OCI-LY7 (cell line): Measurements from ENCODE around the gene CCDC3. TPM values are rescaled to one million over a fixed set of nuclear protein-coding genes. Genes with fewer than 3 reads are reported as not detected.

ENCODE experiments used
- BruUV-seq: library from RNA; stranded (reverse); fragments of 400-500 nt; replicated peaks from 2 replicates; lab custom pipeline; 2021; lab: Mats Ljungman, UMichigan
- CTCF ChIA-PET: fragments of 300-600 bp; sonication (Branson Sonifier 250); formaldehyde crosslinking; loops from one replicate; lab custom pipeline; 2022; ENCODE audit warnings: antibody characterized with exemption; ENCODE audit not compliant: unreplicated experiment; lab: Charles Lee
- POLR2A ChIA-PET: fragments of 300-600 bp; sonication (Branson Sonifier 250); formaldehyde crosslinking; loops from one replicate; lab custom pipeline; 2022; ENCODE audit warnings: antibody characterized with exemption; lab: Charles Lee
- DNase-seq: peaks from one replicate; pipeline ENCODE4 v3.0.0-alpha.2; 2015; ENCODE audit warnings: low spot score
- H2AFZ ChIP-seq: fragments of 200-600 bp; sonication (generic), shearing (Covaris generic); 2 replicates; pipeline ENCODE4 v1.6.1; 2014; ENCODE audit warnings: mild to moderate bottlenecking, antibody characterized with exemption, low read length, moderate library complexity
- H3K27ac ChIP-seq: fragments of 200-600 bp; sonication (generic); 2 replicates; pipeline ENCODE4 v1.5.1; 2014; ENCODE audit warnings: mixed run types, low read depth, mild to moderate bottlenecking, moderate library complexity, low read length, inconsistent platforms; ENCODE audit not compliant: poor library complexity, severe bottlenecking
- H3K36me3 ChIP-seq: fragments of 200-600 bp; sonication (generic); 2 replicates; pipeline ENCODE4 v1.6.1; 2014; ENCODE audit warnings: mild to moderate bottlenecking, antibody characterized with exemption, low read length, moderate library complexity, mixed read lengths; ENCODE audit not compliant: insufficient read depth
- H3K4me1 ChIP-seq: fragments of 200-600 bp; sonication (generic); 2 replicates; pipeline ENCODE4 v1.5.1; 2014; ENCODE audit warnings: mild to moderate bottlenecking, low read length; ENCODE audit not compliant: insufficient read depth, poor library complexity, severe bottlenecking
- H3K4me2 ChIP-seq: fragments of 200-600 bp; sonication (generic); 2 replicates; pipeline ENCODE4 v1.6.1; 2014; ENCODE audit warnings: mild to moderate bottlenecking, low read length
- H3K4me3 ChIP-seq: fragments of 200-600 bp; sonication (generic); 2 replicates; pipeline ENCODE4 v1.5.1; 2014; ENCODE audit warnings: mild to moderate bottlenecking, low read depth, low read length; ENCODE audit not compliant: poor library complexity, severe bottlenecking
- H3K79me2 ChIP-seq: fragments of 200-600 bp; sonication (generic); 2 replicates; pipeline ENCODE4 v1.6.1; 2016; ENCODE audit warnings: low read depth, mild to moderate bottlenecking, low read length, moderate library complexity, mixed read lengths; ENCODE audit not compliant: insufficient read depth
- H3K9me2 ChIP-seq: fragments of 200-600 bp; sonication (generic); 2 replicates; pipeline ENCODE4 v1.6.1; 2016; ENCODE audit warnings: mild to moderate bottlenecking, low read length, mixed read lengths; ENCODE audit not compliant: insufficient read depth
- H3K9me3 ChIP-seq: fragments of 200-600 bp; sonication (generic); 2 replicates; pipeline ENCODE4 v1.6.1; 2014; ENCODE audit warnings: mild to moderate bottlenecking, mixed run types, low read length, mixed read lengths
- H4K20me1 ChIP-seq: fragments of 200-600 bp; sonication (generic); 2 replicates; pipeline ENCODE4 v1.6.1; 2014; ENCODE audit warnings: mild to moderate bottlenecking, antibody characterized with exemption, low read length, moderate library complexity, mixed read lengths; ENCODE audit not compliant: insufficient read depth
- CTCF ChIP-seq: fragments of 200-600 bp; sonication (generic); conservative IDR thresholded peaks from 2 replicates; pipeline ENCODE4 v1.5.1; 2014; ENCODE audit warnings: mild to moderate bottlenecking, antibody characterized with exemption, low read length, moderate library complexity, mixed read lengths
- EZH2phosphoT487 ChIP-seq: fragments of 200-600 bp; sonication (generic); IDR thresholded peaks from 2 replicates; pipeline ENCODE4 v1.6.1; 2018; ENCODE audit warnings: low read depth, borderline replicate concordance, mild to moderate bottlenecking, mixed run types, antibody characterized with exemption, low read length, moderate library complexity, mixed read lengths
- intact Hi-C: fragments of 100-400 bp; cut with micrococcal nuclease; formaldehyde crosslinking; loops from one replicate; pipeline ENCODE4 v1.10.0; 2022; ENCODE audit not compliant: unreplicated experiment
- total RNA-seq, 2 experiments: library from RNA; depleted of rRNA in 1 of 2; stranded (reverse); fragments of >200 nt in 1 of 2; shearing (Covaris generic) in 1 of 2; gene quantifications; 2 replicates each; pipeline ENCODE4 v1.2.3, GENCODE V29; 2014 to 2022

Gene CCDC3
- total RNA-seq, 2 experiments from 2014 or later, result not detected

- no peak for TF ChIP-seq EZH2phosphoT487
- no peak for TF ChIP-seq CTCF
- intact Hi-C loops, result no loop called here
- Histone ChIP-seq H3K36me3 (no peaks in the 10 kb centered on the region), H2AFZ (no peak overlapping the region), H3K9me2 (no peaks in the 10 kb centered on the region), H4K20me1 (no peaks in the 10 kb centered on the region), H3K4me2 (no peak overlapping the region), H3K4me1 (no peaks in the 10 kb centered on the region), H3K9me3 (no peaks in the 10 kb centered on the region), H3K4me3 (no peak overlapping the region), H3K27ac (no peak overlapping the region), H3K79me2 (no peaks in the 10 kb centered on the region)
- ChIA-PET CTCF (no interaction called here), POLR2A (no interaction called here)
- no peak for DNase-seq
- BruUV-seq, result no TSS peak
These were observed 128.3 kb downstream of the CCDC3 start for GRCh38 chr10:12873172-12873571.

GRCh38 chr10:12872577-12872976, 128.9 kb downstream of the CCDC3 start:
- no peaks in the 10 kb centered on the region for H3K36me3 ChIP-seq
- TF ChIP-seq EZH2phosphoT487, result no peak
- TF ChIP-seq CTCF, result no peak
- H3K4me2 ChIP-seq, result no peak overlapping the region
- no peaks in the 10 kb centered on the region for H3K4me1 ChIP-seq
- intact Hi-C loops, result no loop called here
- H3K9me3 ChIP-seq, result no peaks in the 10 kb centered on the region
- H3K27ac ChIP-seq, result no peak overlapping the region
- H3K4me3 ChIP-seq, result no peak overlapping the region
- no TSS peak for BruUV-seq
- DNase-seq, result no peak
- ChIA-PET CTCF (no interaction called here), POLR2A (no interaction called here)
- H3K79me2 ChIP-seq, result no peaks in the 10 kb centered on the region
- no peaks in the 10 kb centered on the region for H3K9me2 ChIP-seq
- H2AFZ ChIP-seq, result no peak overlapping the region
- H4K20me1 ChIP-seq, result no peaks in the 10 kb centered on the region

GRCh38 chr10:12869427-12869826, 132.1 kb downstream of the CCDC3 start:
- TF ChIP-seq EZH2phosphoT487 (no peak), CTCF (no peak)
- Histone ChIP-seq H4K20me1 (no peaks in the 10 kb centered on the region), H3K4me1 (no peaks in the 10 kb centered on the region), H3K4me2 (no peak overlapping the region), H3K27ac (no peak overlapping the region), H3K9me3 (no peaks in the 10 kb centered on the region), H3K9me2 (no peaks in the 10 kb centered on the region), H3K79me2 (no peaks in the 10 kb centered on the region), H3K4me3 (no peak overlapping the region), H3K36me3 (no peaks in the 10 kb centered on the region), H2AFZ (no peak overlapping the region)
- no TSS peak for BruUV-seq
- POLR2A ChIA-PET, result interaction anchor here (0.6 kb wide), 3 partner anchors 25 to 197 kb away, joined by 3 read pairs; no protein-coding TSS in a partner anchor
- CTCF ChIA-PET, result no interaction called here
- intact Hi-C loops, result no loop called here
- DNase-seq, result no peak
